Measurements from ENCODE around the gene GABRB1.

DNA sequence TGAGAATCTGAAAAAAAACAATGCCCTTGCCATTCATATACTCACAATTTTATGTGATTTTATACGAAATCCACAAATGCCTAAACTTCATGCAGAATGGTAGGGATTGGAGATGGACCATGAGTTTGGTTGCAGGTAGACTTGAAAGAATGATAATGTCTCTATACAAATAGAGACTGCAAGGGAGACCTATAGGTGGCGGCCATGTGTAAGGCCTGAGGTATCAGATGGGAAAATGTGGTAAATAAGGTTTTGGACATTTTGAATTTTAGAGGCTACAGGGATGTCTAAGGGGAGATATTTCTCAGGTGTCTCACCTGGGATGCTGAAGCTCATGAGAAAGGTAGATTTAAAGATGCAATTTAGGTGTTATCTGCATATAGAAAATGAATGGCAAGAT is 78.0 kb downstream of the GABRB1 start:
- TF ChIP-seq, protein P1, sequence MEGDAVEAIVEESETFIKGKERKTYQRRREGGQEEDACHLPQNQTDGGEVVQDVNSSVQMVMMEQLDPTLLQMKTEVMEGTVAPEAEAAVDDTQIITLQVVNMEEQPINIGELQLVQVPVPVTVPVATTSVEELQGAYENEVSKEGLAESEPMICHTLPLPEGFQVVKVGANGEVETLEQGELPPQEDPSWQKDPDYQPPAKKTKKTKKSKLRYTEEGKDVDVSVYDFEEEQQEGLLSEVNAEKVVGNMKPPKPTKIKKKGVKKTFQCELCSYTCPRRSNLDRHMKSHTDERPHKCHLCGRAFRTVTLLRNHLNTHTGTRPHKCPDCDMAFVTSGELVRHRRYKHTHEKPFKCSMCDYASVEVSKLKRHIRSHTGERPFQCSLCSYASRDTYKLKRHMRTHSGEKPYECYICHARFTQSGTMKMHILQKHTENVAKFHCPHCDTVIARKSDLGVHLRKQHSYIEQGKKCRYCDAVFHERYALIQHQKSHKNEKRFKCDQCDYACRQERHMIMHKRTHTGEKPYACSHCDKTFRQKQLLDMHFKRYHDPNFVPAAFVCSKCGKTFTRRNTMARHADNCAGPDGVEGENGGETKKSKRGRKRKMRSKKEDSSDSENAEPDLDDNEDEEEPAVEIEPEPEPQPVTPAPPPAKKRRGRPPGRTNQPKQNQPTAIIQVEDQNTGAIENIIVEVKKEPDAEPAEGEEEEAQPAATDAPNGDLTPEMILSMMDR (IDR thresholded peaks at IDR 0.05; ENCODE audit: low read length): no peak; the same call in 1 of the 2 replicates
- no peak for TF ChIP-seq EZH2 (IDR thresholded peaks at IDR 0.05; ENCODE audit: borderline replicate concordance, low read length)
